C4-2B (cell line): ENCODE data around the gene NHS.
"Not testable (repeated sequence)": the region's sequence is repeated elsewhere in the genome, so short reads cannot be mapped to it uniquely, and the experiment has no call there.

Experiments
- H3K27ac ChIP-seq: fragments of 450-650 bp; 2 replicates; pipeline ENCODE4 v1.5.1; 2017
- CTCF ChIP-seq: fragments of 450-650 bp; conservative IDR thresholded peaks from 2 replicates; pipeline ENCODE4 v1.5.1; 2017; ENCODE audit warnings: mild to moderate bottlenecking
- ZFX ChIP-seq: fragments of 450-650 bp; IDR thresholded peaks from 2 replicates; pipeline ENCODE4 v1.6.1; 2017

The NHS gene

GRCh38 chrX:17432158-17432557 lies 57.2 kb downstream of the NHS start:
- no peak overlapping the region for H3K27ac ChIP-seq
- no peak for TF ChIP-seq ZFX

GRCh38 chrX:17433965-17434364 lies 59.0 kb downstream of the NHS start:
- TF ChIP-seq ZFX: no peak
- TF ChIP-seq CTCF: no peak
- H3K27ac ChIP-seq: no peak overlapping the region

- TF ChIP-seq CTCF (no peak), ZFX (no peak)
- no peak overlapping the region for H3K27ac ChIP-seq
Measured at GRCh38 chrX:17435476-17435875, 60.5 kb downstream of the NHS start.

- TF ChIP-seq ZFX: no peak
- no peak for TF ChIP-seq CTCF
- no peak overlapping the region for H3K27ac ChIP-seq
Measured at GRCh38 chrX:17438221-17438620, 63.2 kb downstream of the NHS start.

GRCh38 chrX:17440258-17440657 lies 65.3 kb downstream of the NHS start:
- H3K27ac ChIP-seq: no peak overlapping the region
- TF ChIP-seq CTCF (no peak), ZFX (no peak)

- H3K27ac ChIP-seq: no peak overlapping the region
- TF ChIP-seq ZFX: no peak
- TF ChIP-seq CTCF: no peak
Measured at GRCh38 chrX:17440836-17441235, 65.8 kb downstream of the NHS start.

GRCh38 chrX:17441965-17442364 lies 67.0 kb downstream of the NHS start:
- no peak overlapping the region for H3K27ac ChIP-seq
- no peak for TF ChIP-seq ZFX

- H3K27ac ChIP-seq: no peak overlapping the region
- TF ChIP-seq CTCF: no peak
- no peak for TF ChIP-seq ZFX
Measured at GRCh38 chrX:17442898-17443297, 67.9 kb downstream of the NHS start.

GRCh38 chrX:17443556-17443955 lies 68.6 kb downstream of the NHS start:
- no peak overlapping the region for H3K27ac ChIP-seq
- no peak for TF ChIP-seq CTCF
- TF ChIP-seq ZFX: no peak

GRCh38 chrX:17446269-17446668 lies 71.3 kb downstream of the NHS start:
- H3K27ac ChIP-seq: not testable (repeated sequence)
